Bone marrow (tissue), 2 donors: ENCODE results near the gene SRL.
"Not testable (repeated sequence)": the region's sequence is repeated elsewhere in the genome, so short reads cannot be mapped to it uniquely, and the experiment has no call there.

Experiments
- DNase-seq, 2 donors: peaks; one replicate each; lab custom pipeline; 2025; lab: John Stamatoyannopoulos, UW

The SRL gene

GRCh38 chr16:4261557-4262172 is 19.8 kb upstream of the SRL start:
- DNase-seq = no peak

GRCh38 chr16:4260360-4260759 is 18.5 kb upstream of the SRL start:
- DNase-seq = no peak

- no peak for DNase-seq
Observed at GRCh38 chr16:4257646-4258556, 16.0 kb upstream of the SRL start.

GRCh38 chr16:4253394-4254150 is 11.7 kb upstream of the SRL start:
- DNase-seq = peak; percentile 88 to 97

GRCh38 chr16:4253012-4253393 is 11.1 kb upstream of the SRL start:
- DNase-seq = not testable (repeated sequence)

- no peak for DNase-seq
Observed at GRCh38 chr16:4249530-4250308, 7.8 kb upstream of the SRL start.

GRCh38 chr16:4247460-4247784 is 5.5 kb upstream of the SRL start:
- no peak for DNase-seq

- no peak for DNase-seq
Observed at GRCh38 chr16:4246777-4247459, 5.0 kb upstream of the SRL start.

GRCh38 chr16:4245077-4245791 is 3.4 kb upstream of the SRL start:
- DNase-seq = no peak

- DNase-seq = no peak
Observed at GRCh38 chr16:4244254-4245076, 2.6 kb upstream of the SRL start.

GRCh38 chr16:4241258-4241927 is 487 bp downstream of the SRL start:
- no peak for DNase-seq

- DNase-seq = no peak
Observed at GRCh38 chr16:4240624-4241023, 1.3 kb downstream of the SRL start.

- no peak for DNase-seq
Observed at GRCh38 chr16:4239682-4240175, 2.2 kb downstream of the SRL start.

GRCh38 chr16:4239020-4239419 is 2.9 kb downstream of the SRL start:
- no peak for DNase-seq

- DNase-seq = no peak
Observed at GRCh38 chr16:4233431-4233830, 8.4 kb downstream of the SRL start.

GRCh38 chr16:4232541-4233386 is 9.1 kb downstream of the SRL start:
- DNase-seq = no peak

- no peak for DNase-seq
Observed at GRCh38 chr16:4231886-4232285, 10.0 kb downstream of the SRL start.

GRCh38 chr16:4231367-4231766 is 10.5 kb downstream of the SRL start:
- no peak for DNase-seq

- DNase-seq = no peak
Observed at GRCh38 chr16:4227040-4227332, 14.9 kb downstream of the SRL start.
